ENCODE data around the gene ATXN7.

The ATXN7 gene

GRCh38 chr3:64038253-64038767 lies 174.6 kb downstream of the ATXN7 start:
- in situ Hi-C loops (cut with HindIII; ENCODE audit: low pct_unique_long_range_greater_than_20kb, low sequenced_read_pairs), result no loop called here
- no peak for TF ChIP-seq JUND (IDR thresholded peaks at IDR 0.05; ENCODE audit: low read depth)
- no peak for DNase-seq (ENCODE audit: low read depth in 1 of 2, low spot score in 1 of 2)

- no peak for TF ChIP-seq JUND (IDR thresholded peaks at IDR 0.05; ENCODE audit: low read depth)
- DNase-seq (ENCODE audit: low read depth in 1 of 2, low spot score in 1 of 2), result no peak
- in situ Hi-C loops (cut with HindIII; ENCODE audit: low pct_unique_long_range_greater_than_20kb, low sequenced_read_pairs), result no loop called here
These were observed 175.7 kb downstream of the ATXN7 start for GRCh38 chr3:64039332-64039731.

GRCh38 chr3:64039981-64040733 lies 176.5 kb downstream of the ATXN7 start:
- TF ChIP-seq JUND (IDR thresholded peaks at IDR 0.05; ENCODE audit: low read depth), result no peak
- in situ Hi-C loops (cut with HindIII; ENCODE audit: low pct_unique_long_range_greater_than_20kb, low sequenced_read_pairs), result no loop called here
- no peak for DNase-seq (ENCODE audit: low read depth in 1 of 2, low spot score in 1 of 2)

DNA sequence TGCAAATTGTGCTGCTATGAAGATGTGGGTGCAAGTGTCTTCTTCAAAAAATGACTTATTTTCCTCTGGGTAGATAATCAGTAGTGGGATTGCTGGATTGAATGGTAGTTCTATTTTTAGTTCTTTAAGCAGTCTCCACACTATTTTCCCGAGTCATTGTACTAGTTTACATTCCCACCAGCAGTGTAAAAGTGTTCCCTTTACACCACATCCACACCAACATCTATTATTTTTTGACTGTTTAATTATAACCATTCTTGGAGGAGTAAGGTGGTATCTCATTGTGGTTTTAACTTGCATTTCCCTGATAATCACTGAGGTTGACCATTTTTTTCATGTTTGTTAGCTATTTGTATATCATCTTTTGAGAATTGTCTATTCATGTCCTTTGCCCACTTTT lies 179.3 kb downstream of the ATXN7 start:
- no peak for DNase-seq (ENCODE audit: low read depth in 1 of 2, low spot score in 1 of 2)
- in situ Hi-C loops (cut with HindIII; ENCODE audit: low pct_unique_long_range_greater_than_20kb, low sequenced_read_pairs), result no loop called here
- TF ChIP-seq JUND (IDR thresholded peaks at IDR 0.05; ENCODE audit: low read depth), result no peak

DNA sequence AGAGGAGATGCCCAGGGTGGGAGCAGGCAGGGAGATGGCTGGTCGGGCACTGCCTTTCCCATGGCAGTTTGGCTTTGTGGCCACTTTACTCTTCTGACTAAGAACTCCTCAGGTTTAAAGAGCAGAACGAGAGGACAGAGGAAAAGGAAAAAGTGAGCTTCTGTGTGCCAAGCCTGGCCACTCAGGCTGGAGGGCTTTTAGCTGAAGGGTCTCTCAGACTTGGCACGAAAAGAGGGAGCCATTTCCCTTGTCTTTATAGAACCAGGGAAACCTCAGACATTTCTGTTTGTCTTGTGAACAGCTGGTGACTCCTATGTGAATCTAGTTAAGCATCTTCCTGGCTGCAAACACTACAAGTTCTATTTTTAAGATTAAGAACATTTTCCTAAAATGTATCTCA lies 182.9 kb downstream of the ATXN7 start:
- no peak for DNase-seq (ENCODE audit: low read depth in 1 of 2, low spot score in 1 of 2)
- TF ChIP-seq JUND (IDR thresholded peaks at IDR 0.05; ENCODE audit: low read depth), result no peak
- in situ Hi-C loops (cut with HindIII; ENCODE audit: low pct_unique_long_range_greater_than_20kb, low sequenced_read_pairs), result no loop called here

DNA sequence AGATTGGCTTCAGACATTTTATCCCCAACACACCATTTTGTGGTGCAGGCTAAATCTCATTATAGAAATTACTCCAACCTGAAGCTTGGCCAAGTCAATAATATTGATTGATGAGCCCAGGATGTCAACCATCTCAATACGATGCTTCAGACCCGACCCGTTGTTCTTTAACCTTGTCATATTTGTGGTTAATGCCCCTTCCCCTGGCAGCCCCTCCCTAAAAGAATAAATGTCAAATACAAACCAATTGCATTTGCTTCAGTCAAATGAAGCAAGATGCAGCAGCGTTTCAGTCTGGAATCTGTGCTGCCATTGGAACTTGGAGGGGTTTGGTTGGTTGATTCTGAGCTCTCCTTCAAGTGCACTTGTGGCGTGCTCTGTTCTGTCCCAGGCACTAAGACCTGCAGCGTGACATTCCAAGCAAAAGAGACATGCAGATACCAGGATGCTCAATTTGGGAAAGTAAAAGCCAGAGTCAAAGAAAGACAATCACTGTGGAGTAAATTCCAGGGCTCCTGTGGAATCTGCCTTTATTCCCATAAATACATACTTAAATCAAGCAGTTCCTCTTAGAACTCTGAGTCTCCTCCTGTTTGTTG lies 183.4 kb downstream of the ATXN7 start:
- DNase-seq (ENCODE audit: low read depth in 1 of 2, low spot score in 1 of 2), result no peak
- in situ Hi-C loops (cut with HindIII; ENCODE audit: low pct_unique_long_range_greater_than_20kb, low sequenced_read_pairs), result no loop called here
- TF ChIP-seq JUND (IDR thresholded peaks at IDR 0.05; ENCODE audit: low read depth), result no peak

DNA sequence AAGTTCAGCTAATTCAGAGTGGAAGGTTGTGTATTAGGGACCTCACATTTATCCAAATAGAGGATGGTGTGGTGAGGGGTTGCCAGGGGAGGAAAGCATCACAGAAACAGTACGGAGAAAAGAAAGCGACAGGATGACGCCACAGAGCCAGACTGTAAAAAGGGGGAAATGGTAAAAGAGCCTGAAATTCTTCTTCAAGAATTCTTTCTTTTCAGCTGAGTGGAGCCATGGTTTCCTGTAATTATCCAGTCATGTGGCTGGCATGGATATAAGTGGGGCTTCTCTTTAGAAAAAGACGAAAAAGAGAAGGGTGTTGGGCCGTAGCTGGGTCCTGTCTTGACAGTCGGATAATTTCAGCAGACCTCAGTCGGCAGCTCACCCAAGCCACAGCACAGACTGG lies 184.1 kb downstream of the ATXN7 start:
- in situ Hi-C loops (cut with HindIII; ENCODE audit: low pct_unique_long_range_greater_than_20kb, low sequenced_read_pairs), result no loop called here

DNA sequence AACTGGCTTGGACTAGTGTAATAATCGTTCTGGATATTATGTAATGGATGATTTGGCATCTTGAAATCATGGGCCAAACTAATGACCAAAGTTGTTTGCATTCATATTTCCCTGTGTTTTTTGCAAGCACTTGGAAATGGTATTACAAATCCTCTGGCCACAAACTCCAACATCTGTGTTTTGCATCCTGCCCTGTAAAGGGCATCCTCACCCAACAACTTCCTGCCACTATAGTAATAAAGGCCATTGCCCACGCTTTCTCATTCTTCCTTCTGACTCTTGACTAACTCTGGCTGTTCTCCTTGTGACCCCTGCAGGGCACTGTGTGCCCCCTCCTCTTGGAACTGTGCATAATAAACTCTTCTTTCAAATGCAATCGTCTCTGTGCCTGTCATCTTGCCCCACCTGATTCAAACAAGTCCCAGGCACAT lies 185.0 kb downstream of the ATXN7 start:
- in situ Hi-C loops (cut with HindIII; ENCODE audit: low pct_unique_long_range_greater_than_20kb, low sequenced_read_pairs), result no loop called here
- no peak for TF ChIP-seq JUND (IDR thresholded peaks at IDR 0.05; ENCODE audit: low read depth)
- DNase-seq (ENCODE audit: low read depth in 1 of 2, low spot score in 1 of 2), result no peak

More for the DNA sequence above, 184.1 kb downstream of the ATXN7 start:
- DNase-seq (ENCODE audit: low read depth in 1 of 2, low spot score in 1 of 2), result no peak
- no peak for TF ChIP-seq JUND (IDR thresholded peaks at IDR 0.05; ENCODE audit: low read depth)

DNA sequence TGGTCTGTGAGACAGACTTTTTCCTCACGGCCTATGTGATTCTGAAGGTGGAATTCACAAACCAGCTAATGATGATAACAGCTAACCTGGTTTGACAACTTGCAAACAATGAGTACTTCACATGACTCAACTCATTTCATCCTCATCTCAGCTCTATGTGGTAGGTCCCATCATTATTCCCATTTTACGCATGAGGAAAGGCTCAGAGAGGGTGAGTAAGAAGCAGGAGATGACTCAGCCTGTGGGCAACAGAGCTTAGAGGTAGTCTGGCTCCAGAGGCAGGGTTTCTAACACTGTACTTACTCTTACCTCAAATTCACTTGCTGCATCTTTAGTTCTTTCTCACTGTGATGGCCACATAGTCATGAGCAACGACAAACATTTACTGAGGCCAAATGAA lies 185.5 kb downstream of the ATXN7 start:
- in situ Hi-C loops (cut with HindIII; ENCODE audit: low pct_unique_long_range_greater_than_20kb, low sequenced_read_pairs), result no loop called here
- no peak for TF ChIP-seq JUND (IDR thresholded peaks at IDR 0.05; ENCODE audit: low read depth)
- DNase-seq (ENCODE audit: low read depth in 1 of 2, low spot score in 1 of 2), result no peak

DNA sequence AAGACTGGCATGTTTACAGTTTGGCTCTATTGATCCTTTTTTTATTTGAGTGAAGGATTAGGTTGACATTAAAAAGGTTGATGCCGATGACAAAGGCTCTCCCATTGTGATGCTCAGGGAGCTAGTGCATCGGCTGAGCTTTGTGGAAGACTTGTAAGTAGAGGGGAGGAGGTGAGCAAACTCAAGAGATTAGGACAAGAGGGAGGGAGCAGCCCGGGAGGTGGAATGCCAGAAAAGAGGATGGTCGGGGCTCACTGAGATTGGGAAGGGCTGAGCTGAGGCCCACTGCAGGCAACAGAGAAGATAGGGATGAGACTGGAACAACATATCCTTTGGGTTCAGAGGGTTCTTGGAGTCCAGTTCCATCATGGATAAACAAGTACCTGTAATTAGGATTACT lies 186.2 kb downstream of the ATXN7 start:
- no peak for DNase-seq (ENCODE audit: low read depth in 1 of 2, low spot score in 1 of 2)
- no peak for TF ChIP-seq JUND (IDR thresholded peaks at IDR 0.05; ENCODE audit: low read depth)
- in situ Hi-C loops (cut with HindIII; ENCODE audit: low pct_unique_long_range_greater_than_20kb, low sequenced_read_pairs), result no loop called here
